Right lobe of liver (tissue), 6 donors: ENCODE results near the gene NAV2. TPM values are rescaled to one million over a fixed set of nuclear protein-coding genes. Genes with fewer than 3 reads are reported as not detected.

Experiments
- ATAC-seq, 4 donors: fragments of 200-7000 bp; cut with Tn5 transposase; one replicate each; pipeline ENCODE4 v1.9.1; 2020; ENCODE audit warnings: mild to moderate bottlenecking in 4 of 4, moderate library complexity in 4 of 4
- DNase-seq, 3 donors: peaks; one replicate each; pipeline ENCODE4 v3.0.0-alpha.2; 2020
- H3K27ac ChIP-seq, 3 donors: fragments of 200-600 bp; one replicate each; pipeline ENCODE4 v1.8.0; 2022
- H3K27me3 ChIP-seq, 2 donors: fragments of 200-600 bp; one replicate each; pipeline ENCODE4 v1.8.0; 2022
- H3K36me3 ChIP-seq, 4 donors: fragments of 200-600 bp; sonication (generic) in 1 of 4; one replicate each; pipeline versions ENCODE4 v1.5.1 to v1.8.0; 2017 to 2022; ENCODE audit warnings: control low read depth in 1 of 4
- H3K4me1 ChIP-seq, 4 donors: fragments of 200-600 bp; sonication (generic) in 1 of 4; one replicate each; pipeline versions ENCODE4 v1.5.1 to v1.8.0; 2017 to 2022; ENCODE audit warnings: control low read depth in 1 of 4
- H3K4me3 ChIP-seq, 3 donors: fragments of 200-600 bp; one replicate each; pipeline ENCODE4 v1.8.0; 2022
- H3K9me3 ChIP-seq, 4 donors: fragments of 200-600 bp; sonication (generic) in 1 of 4; one replicate each; pipeline versions ENCODE4 v1.5.1 to v1.8.0; 2017 to 2022; ENCODE audit warnings: control low read depth in 1 of 4
- CTCF ChIP-seq, 4 donors: fragments of 200-600 bp in 3 of 4; fragments of 450-650 bp in 1 of 4; IDR thresholded peaks; one replicate each; pipeline versions ENCODE4 v1.5.1 to v1.8.0; 2016 to 2022; ENCODE audit warnings: antibody characterized with exemption in 4 of 4, mild to moderate bottlenecking in 2 of 4
- POLR2A ChIP-seq: fragments of 450-650 bp; IDR thresholded peaks from one replicate; pipeline ENCODE4 v1.6.1; 2017; ENCODE audit warnings: antibody characterized with exemption, mild to moderate bottlenecking
- WGBS: methylation state at CpG from one replicate; pipeline ENCODE4 v1.1.6; 2018; ENCODE audit warnings: low coverage, low lambda C conversion rate; ENCODE audit not compliant: insufficient coverage; ENCODE audit errors: missing lambda C conversion rate; 5-methylcytosine and 5-hydroxymethylcytosine counted together
- intact Hi-C, 2 donors: fragments of 100-400 bp; cut with DNase I; formaldehyde crosslinking; loops; one replicate each; pipeline versions ENCODE4 v1.11.2 to v1.14.1; 2022
- total RNA-seq, 6 experiments: library from RNA; depleted of rRNA in 2 of 6; stranded (reverse); fragments of >200 nt in 2 of 6; fragmentation: NEBNext Ultra II Directional in 3 of 6; extraction: Animal tissue kit (Norgen Biotek cat#: 25700) in 3 of 6; gene quantifications; one replicate each; pipeline versions ENCODE4 v1.1.0 to v1.2.4, GENCODE V29; 2016 to 2023
- donor health status: DM: no; HTN: yes; CAD: no.
- donor health status: DM: no; HTN: no; CAD: no.
- donor health status: DM: no; HTN: no; CAD: no.
- donor health status: DM: no; HTN: yes; CAD: no.
- donor health status: DM: no; HTN: yes; CAD: no.

The NAV2 gene
- total RNA-seq, 6 experiments from 2014 or later, result 15.5 to 69.2 (median 37.1) TPM

GRCh38 chr11:19803506-19803998 lies 90.9 kb downstream of the NAV2 start:
- Histone ChIP-seq H3K27ac (no peak overlapping the region), H3K9me3 (no peaks in the 10 kb centered on the region), H3K4me3 (no peak overlapping the region), H3K36me3 (no peaks in the 10 kb centered on the region), H3K27me3 (no peaks in the 10 kb centered on the region), H3K4me1 (peaks cover 0 to 59% (median 27%) of the 10 kb centered on the region in 4 donors)
- DNase-seq (no peak), ATAC-seq (peak; percentile 10 to 52 (median 42))
- intact Hi-C loops, result no loop called here
- WGBS, result 26% methylated on average over 3 of the region's 3 CpGs
- TF ChIP-seq CTCF (IDR thresholded peaks at IDR 0.05) (no peak), POLR2A (no peak)

- WGBS, result 52% methylated on average over 4 of the region's 5 CpGs
- TF ChIP-seq POLR2A, result no peak
- no peak for TF ChIP-seq CTCF (IDR thresholded peaks at IDR 0.05)
- H3K9me3 ChIP-seq, result no peaks in the 10 kb centered on the region
- no peak overlapping the region for H3K27ac ChIP-seq
- DNase-seq, result no peak
- no peak overlapping the region for H3K4me3 ChIP-seq
- no peaks in the 10 kb centered on the region for H3K27me3 ChIP-seq
- no peak for ATAC-seq
- peaks cover 0 to 42% (median 20%) of the 10 kb centered on the region in 4 donors for H3K4me1 ChIP-seq
- intact Hi-C loops, result no loop called here
- no peaks in the 10 kb centered on the region for H3K36me3 ChIP-seq
These were observed 92.7 kb downstream of the NAV2 start for GRCh38 chr11:19805376-19805775.

- Histone ChIP-seq H3K4me1 (peaks cover 0 to 40% (median 17%) of the 10 kb centered on the region in 4 donors), H3K9me3 (no peaks in the 10 kb centered on the region), H3K4me3 (no peak overlapping the region), H3K36me3 (no peaks in the 10 kb centered on the region), H3K27me3 (no peaks in the 10 kb centered on the region), H3K27ac (no peak overlapping the region)
- DNase-seq, result no peak
- WGBS, result 20% methylated on average over 2 of the region's 2 CpGs
- ATAC-seq, result peak in 1 of 4 donors; percentile 40
- TF ChIP-seq POLR2A (no peak), CTCF (IDR thresholded peaks at IDR 0.05) (no peak)
- intact Hi-C loops, result no loop called here
These were observed 93.2 kb downstream of the NAV2 start for GRCh38 chr11:19805827-19806226.

DNA sequence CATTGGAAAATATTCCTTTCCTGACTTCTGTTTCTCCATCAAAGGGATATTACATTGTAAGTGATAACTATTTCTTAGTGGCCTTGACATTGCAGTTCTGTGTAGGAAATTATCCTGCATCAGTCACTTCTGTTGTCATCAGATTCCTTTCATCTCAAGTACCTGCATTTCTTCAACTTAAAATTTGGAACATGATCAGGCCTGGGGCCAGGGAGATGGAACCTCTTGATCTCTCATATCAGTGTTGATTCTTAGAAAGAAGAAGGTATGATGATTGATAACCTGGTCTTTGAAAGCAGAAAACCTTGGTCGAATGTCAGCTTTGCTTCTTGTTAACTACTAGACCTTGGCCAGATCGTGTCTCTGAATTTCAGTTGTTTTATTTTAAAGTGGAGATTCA lies 93.6 kb downstream of the NAV2 start:
- intact Hi-C loops, result no loop called here
- H3K4me1 ChIP-seq, result peaks cover 0 to 35% (median 16%) of the 10 kb centered on the region in 4 donors
- H3K27me3 ChIP-seq, result no peaks in the 10 kb centered on the region
- DNase-seq, result no peak
- no peaks in the 10 kb centered on the region for H3K36me3 ChIP-seq
- no peaks in the 10 kb centered on the region for H3K9me3 ChIP-seq
- no peak for TF ChIP-seq POLR2A
- no peak for ATAC-seq
- WGBS, result 50% methylated on average over 2 of the region's 2 CpGs
- no peak overlapping the region for H3K4me3 ChIP-seq
- no peak overlapping the region for H3K27ac ChIP-seq

GRCh38 chr11:19808076-19808911 lies 95.7 kb downstream of the NAV2 start:
- no peaks in the 10 kb centered on the region for H3K27me3 ChIP-seq
- TF ChIP-seq POLR2A, result no peak
- peak in 3 of 4 donors; percentile 24 to 39 (median 25) for TF ChIP-seq CTCF (IDR thresholded peaks at IDR 0.05)
- no peaks in the 10 kb centered on the region for H3K36me3 ChIP-seq
- H3K4me3 ChIP-seq, result no peak overlapping the region
- peaks cover 0 to 32% (median 7%) of the 10 kb centered on the region in 4 donors for H3K4me1 ChIP-seq
- no peak overlapping the region for H3K27ac ChIP-seq
- H3K9me3 ChIP-seq, result no peaks in the 10 kb centered on the region
- intact Hi-C loops, result no loop called here
- ATAC-seq (no peak), DNase-seq (no peak)
- WGBS, result no CpG with 5 or more reads among the region's 1 CpG
